ENCODE measurements around the gene RBM33. TPM values are rescaled to one million over a fixed set of nuclear protein-coding genes. Genes with fewer than 3 reads are reported as not detected.
A peak's percentile ranks its signal among the peaks of the same experiment; 100 is the strongest.

The RBM33 gene
- total and polyA plus RNA-seq, 9 of the 15 experiments (the other 6 are each of a cell fraction or from before 2014, with no cell fraction given) = 4.4 to 80.7 (median 27.3) TPM

DNA sequence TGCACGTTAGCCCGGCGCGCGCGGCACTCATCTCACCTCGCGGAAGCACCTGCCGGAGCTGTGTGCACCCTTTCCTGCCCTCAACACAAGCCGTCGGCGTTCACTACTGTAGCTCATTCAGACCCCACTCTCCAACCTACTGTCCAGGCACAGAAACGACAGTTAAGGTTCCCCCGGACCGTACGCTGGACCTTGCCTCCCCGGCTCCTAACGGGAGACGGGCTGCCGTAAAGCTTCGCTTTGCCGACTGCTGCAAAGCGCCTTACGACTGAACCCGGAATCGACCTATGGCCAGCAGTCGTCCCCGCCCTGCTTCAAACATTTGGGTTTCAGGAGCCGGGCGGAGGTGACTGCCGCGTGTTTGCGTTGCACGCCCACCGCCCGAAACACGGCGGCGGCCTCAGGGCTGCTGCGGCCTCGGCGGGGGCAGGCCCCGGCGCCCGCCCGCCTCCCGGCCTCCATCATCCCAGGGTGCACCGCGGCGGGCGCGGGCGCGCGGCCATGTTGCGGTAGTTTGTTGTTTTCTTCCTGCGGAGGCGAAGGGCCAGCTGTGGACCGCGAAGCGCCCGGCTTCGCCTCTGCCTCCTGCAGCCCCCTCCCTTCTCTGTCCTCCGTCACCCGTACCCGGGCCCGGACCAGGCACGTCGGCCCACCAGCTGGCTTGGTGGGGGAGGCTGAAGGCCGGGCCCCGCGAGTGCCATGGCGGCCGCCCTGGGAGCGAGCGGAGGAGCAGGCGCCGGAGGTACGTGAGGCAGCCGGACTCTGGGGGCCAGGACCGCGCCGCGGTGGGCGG, at the start of gene RBM33 (continued):
- TF ChIP-seq, protein P1, sequence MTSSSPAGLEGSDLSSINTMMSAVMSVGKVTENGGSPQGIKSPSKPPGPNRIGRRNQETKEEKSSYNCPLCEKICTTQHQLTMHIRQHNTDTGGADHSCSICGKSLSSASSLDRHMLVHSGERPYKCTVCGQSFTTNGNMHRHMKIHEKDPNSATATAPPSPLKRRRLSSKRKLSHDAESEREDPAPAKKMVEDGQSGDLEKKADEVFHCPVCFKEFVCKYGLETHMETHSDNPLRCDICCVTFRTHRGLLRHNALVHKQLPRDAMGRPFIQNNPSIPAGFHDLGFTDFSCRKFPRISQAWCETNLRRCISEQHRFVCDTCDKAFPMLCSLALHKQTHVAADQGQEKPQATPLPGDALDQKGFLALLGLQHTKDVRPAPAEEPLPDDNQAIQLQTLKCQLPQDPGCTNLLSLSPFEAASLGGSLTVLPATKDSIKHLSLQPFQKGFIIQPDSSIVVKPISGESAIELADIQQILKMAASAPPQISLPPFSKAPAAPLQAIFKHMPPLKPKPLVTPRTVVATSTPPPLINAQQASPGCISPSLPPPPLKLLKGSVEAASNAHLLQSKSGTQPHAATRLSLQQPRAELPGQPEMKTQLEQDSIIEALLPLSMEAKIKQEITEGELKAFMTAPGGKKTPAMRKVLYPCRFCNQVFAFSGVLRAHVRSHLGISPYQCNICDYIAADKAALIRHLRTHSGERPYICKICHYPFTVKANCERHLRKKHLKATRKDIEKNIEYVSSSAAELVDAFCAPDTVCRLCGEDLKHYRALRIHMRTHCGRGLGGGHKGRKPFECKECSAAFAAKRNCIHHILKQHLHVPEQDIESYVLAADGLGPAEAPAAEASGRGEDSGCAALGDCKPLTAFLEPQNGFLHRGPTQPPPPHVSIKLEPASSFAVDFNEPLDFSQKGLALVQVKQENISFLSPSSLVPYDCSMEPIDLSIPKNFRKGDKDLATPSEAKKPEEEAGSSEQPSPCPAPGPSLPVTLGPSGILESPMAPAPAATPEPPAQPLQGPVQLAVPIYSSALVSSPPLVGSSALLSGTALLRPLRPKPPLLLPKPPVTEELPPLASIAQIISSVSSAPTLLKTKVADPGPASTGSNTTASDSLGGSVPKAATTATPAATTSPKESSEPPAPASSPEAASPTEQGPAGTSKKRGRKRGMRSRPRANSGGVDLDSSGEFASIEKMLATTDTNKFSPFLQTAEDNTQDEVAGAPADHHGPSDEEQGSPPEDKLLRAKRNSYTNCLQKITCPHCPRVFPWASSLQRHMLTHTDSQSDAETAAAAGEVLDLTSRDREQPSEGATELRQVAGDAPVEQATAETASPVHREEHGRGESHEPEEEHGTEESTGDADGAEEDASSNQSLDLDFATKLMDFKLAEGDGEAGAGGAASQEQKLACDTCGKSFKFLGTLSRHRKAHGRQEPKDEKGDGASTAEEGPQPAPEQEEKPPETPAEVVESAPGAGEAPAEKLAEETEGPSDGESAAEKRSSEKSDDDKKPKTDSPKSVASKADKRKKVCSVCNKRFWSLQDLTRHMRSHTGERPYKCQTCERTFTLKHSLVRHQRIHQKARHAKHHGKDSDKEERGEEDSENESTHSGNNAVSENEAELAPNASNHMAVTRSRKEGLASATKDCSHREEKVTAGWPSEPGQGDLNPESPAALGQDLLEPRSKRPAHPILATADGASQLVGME (CRISPR knock-in tag; IDR thresholded peaks at IDR 0.05) = no peak; the same call in 1 of the 2 replicates
- no peak; the same call in 1 of the 2 replicates for TF ChIP-seq NR1H2 (CRISPR knock-in tag; IDR thresholded peaks at IDR 0.05)
- TF ChIP-seq ZNF507 (tag; conservative IDR thresholded peaks at IDR 0.05) = no peak
- TF ChIP-seq POLR3A (IDR thresholded peaks at IDR 0.05; ENCODE audit: borderline replicate concordance, extremely low read depth, insufficient read depth, insufficient read length) = no peak
- TF ChIP-seq ZNF232 (CRISPR knock-in tag; IDR thresholded peaks at IDR 0.05) = no peak
- no peak for TF ChIP-seq MEIS2 (IDR thresholded peaks at IDR 0.05; ENCODE audit: partially characterized antibody)
- TF ChIP-seq, protein P2, sequence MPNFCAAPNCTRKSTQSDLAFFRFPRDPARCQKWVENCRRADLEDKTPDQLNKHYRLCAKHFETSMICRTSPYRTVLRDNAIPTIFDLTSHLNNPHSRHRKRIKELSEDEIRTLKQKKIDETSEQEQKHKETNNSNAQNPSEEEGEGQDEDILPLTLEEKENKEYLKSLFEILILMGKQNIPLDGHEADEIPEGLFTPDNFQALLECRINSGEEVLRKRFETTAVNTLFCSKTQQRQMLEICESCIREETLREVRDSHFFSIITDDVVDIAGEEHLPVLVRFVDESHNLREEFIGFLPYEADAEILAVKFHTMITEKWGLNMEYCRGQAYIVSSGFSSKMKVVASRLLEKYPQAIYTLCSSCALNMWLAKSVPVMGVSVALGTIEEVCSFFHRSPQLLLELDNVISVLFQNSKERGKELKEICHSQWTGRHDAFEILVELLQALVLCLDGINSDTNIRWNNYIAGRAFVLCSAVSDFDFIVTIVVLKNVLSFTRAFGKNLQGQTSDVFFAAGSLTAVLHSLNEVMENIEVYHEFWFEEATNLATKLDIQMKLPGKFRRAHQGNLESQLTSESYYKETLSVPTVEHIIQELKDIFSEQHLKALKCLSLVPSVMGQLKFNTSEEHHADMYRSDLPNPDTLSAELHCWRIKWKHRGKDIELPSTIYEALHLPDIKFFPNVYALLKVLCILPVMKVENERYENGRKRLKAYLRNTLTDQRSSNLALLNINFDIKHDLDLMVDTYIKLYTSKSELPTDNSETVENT (CRISPR knock-in tag; IDR thresholded peaks at IDR 0.05) = peak; percentile 88; the same call in 1 of the 2 replicates
- TF ChIP-seq TEAD1 (CRISPR knock-in tag; IDR thresholded peaks at IDR 0.05) = peak; percentile 15 to 54; a peak in 1 of 4 replicates
- 0 out of 2 replicates have a peak, but pooled peaks have one; percentile 14 for TF ChIP-seq ZC3H11A (IDR thresholded peaks at IDR 0.05; ENCODE audit: low read depth, low read length)
- TF ChIP-seq, protein P3, sequence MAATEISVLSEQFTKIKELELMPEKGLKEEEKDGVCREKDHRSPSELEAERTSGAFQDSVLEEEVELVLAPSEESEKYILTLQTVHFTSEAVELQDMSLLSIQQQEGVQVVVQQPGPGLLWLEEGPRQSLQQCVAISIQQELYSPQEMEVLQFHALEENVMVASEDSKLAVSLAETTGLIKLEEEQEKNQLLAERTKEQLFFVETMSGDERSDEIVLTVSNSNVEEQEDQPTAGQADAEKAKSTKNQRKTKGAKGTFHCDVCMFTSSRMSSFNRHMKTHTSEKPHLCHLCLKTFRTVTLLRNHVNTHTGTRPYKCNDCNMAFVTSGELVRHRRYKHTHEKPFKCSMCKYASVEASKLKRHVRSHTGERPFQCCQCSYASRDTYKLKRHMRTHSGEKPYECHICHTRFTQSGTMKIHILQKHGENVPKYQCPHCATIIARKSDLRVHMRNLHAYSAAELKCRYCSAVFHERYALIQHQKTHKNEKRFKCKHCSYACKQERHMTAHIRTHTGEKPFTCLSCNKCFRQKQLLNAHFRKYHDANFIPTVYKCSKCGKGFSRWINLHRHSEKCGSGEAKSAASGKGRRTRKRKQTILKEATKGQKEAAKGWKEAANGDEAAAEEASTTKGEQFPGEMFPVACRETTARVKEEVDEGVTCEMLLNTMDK (IDR thresholded peaks at IDR 0.05; ENCODE audit: borderline replicate concordance, insufficient read depth, low read depth, low read length, poor library complexity, severe bottlenecking) = no peak
- peak; percentile 81 for TF ChIP-seq SIN3B (IDR thresholded peaks at IDR 0.05; ENCODE audit: low read depth)
- no peak for TF ChIP-seq POU5F1 (IDR thresholded peaks at IDR 0.05; ENCODE audit: borderline replicate concordance, low read depth, low read length, partially characterized antibody)
- TF ChIP-seq, protein P4, sequence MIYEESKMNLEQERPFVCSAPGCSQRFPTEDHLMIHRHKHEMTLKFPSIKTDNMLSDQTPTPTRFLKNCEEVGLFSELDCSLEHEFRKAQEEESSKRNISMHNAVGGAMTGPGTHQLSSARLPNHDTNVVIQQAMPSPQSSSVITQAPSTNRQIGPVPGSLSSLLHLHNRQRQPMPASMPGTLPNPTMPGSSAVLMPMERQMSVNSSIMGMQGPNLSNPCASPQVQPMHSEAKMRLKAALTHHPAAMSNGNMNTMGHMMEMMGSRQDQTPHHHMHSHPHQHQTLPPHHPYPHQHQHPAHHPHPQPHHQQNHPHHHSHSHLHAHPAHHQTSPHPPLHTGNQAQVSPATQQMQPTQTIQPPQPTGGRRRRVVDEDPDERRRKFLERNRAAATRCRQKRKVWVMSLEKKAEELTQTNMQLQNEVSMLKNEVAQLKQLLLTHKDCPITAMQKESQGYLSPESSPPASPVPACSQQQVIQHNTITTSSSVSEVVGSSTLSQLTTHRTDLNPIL (CRISPR knock-in tag; IDR thresholded peaks at IDR 0.05) = no peak
- no peak for TF ChIP-seq ZNF707 (CRISPR knock-in tag; conservative IDR thresholded peaks at IDR 0.05)

Measured in K562 (cell line).